A549 (cell line): ENCODE results near the gene RPN1.

Source experiments
- EP300 ChIP-seq, 2 experiments: fragments of >200 bp; sonication (Bioruptor Twin); formaldehyde crosslinking; IDR thresholded peaks; 2 replicates in 1 of 2; 3 replicates in 1 of 2; pipeline ENCODE4 v1.6.1; 2016 to 2017
- HDAC2 ChIP-seq: fragments of 200-600 bp; sonication (generic); IDR thresholded peaks from 2 replicates; pipeline ENCODE4 v1.6.1; 2016
- JUN ChIP-seq, 2 experiments: fragments of >200 bp; sonication (Bioruptor Twin); formaldehyde crosslinking; IDR thresholded peaks; 2 replicates in 1 of 2; 3 replicates in 1 of 2; pipeline ENCODE4 v1.6.1; 2016 to 2017
- MYC ChIP-seq: IDR thresholded peaks from 2 replicates; pipeline ENCODE4 v1.6.1; 2012; ENCODE audit warnings: mild to moderate bottlenecking, inconsistent platforms, low read length, improper control_type of control experiment, borderline replicate concordance
- POLR2A ChIP-seq: IDR thresholded peaks from 2 replicates; pipeline ENCODE4 v1.6.1; 2012; ENCODE audit warnings: mild to moderate bottlenecking, low read length
- POLR2AphosphoS2 ChIP-seq: conservative IDR thresholded peaks from 2 replicates; pipeline ENCODE4 v1.6.1; 2012; ENCODE audit warnings: low read length, improper control_type of control experiment, inconsistent platforms
- RAD21 ChIP-seq, 2 experiments: fragments of >200 bp in 1 of 2; sonication (Bioruptor Twin) in 1 of 2; formaldehyde crosslinking in 1 of 2; IDR thresholded peaks in 1 of 2; conservative IDR thresholded peaks in 1 of 2; 2 replicates in 1 of 2; 3 replicates in 1 of 2; pipeline ENCODE4 v1.6.1; 2012 to 2018; ENCODE audit warnings: inconsistent platforms in 1 of 2
- RNF2 ChIP-seq: fragments of 200-600 bp; sonication (generic); IDR thresholded peaks from 2 replicates; pipeline ENCODE4 v1.6.1; 2016; ENCODE audit warnings: low read depth, mild to moderate bottlenecking, antibody characterized with exemption, moderate library complexity, borderline replicate concordance
- SMC3 ChIP-seq: fragments of >200 bp; sonication (Bioruptor Twin); formaldehyde crosslinking; IDR thresholded peaks from 3 replicates; pipeline ENCODE4 v1.6.1; 2018; ENCODE audit warnings: inconsistent platforms
- SREBF2 ChIP-seq: fragments of 450-650 bp; IDR thresholded peaks from 2 replicates; pipeline ENCODE4 v1.6.1; 2014; ENCODE audit warnings: mild to moderate bottlenecking, moderate library complexity
- ZFP36 ChIP-seq: fragments of 450-650 bp; IDR thresholded peaks from 2 replicates; pipeline ENCODE4 v1.6.1; 2014; ENCODE audit warnings: borderline replicate concordance; ENCODE audit not compliant: partially characterized antibody
- TF ChIP-seq, protein P1 (sequence below): fragments of >200 bp; sonication (Bioruptor Twin); formaldehyde crosslinking; IDR thresholded peaks from 3 replicates; pipeline ENCODE4 v1.5.1; 2016
- TF ChIP-seq, protein P2 (sequence below): IDR thresholded peaks from 2 replicates; pipeline ENCODE4 v1.6.1; 2012

DNA sequence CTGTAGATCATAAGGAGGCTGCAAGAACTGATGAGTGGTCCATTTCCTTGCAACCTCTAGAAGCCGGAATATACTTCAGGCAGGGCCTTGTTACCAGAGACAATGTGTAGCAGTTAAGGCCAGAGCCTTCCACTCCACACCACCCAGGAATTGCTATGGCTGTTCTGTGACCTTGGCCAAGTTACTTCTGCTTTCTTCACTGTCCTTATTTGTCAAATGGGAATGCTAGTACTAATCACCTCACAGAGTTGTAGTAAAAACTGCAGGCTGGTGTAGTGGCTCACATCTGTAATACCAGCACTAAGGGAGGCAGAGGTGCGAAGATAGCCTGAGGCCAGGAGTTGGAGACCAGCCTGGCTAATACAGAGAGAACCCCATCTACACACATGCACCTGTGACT lies 28.7 kb upstream of the RPN1 start:
- TF ChIP-seq, protein P1, sequence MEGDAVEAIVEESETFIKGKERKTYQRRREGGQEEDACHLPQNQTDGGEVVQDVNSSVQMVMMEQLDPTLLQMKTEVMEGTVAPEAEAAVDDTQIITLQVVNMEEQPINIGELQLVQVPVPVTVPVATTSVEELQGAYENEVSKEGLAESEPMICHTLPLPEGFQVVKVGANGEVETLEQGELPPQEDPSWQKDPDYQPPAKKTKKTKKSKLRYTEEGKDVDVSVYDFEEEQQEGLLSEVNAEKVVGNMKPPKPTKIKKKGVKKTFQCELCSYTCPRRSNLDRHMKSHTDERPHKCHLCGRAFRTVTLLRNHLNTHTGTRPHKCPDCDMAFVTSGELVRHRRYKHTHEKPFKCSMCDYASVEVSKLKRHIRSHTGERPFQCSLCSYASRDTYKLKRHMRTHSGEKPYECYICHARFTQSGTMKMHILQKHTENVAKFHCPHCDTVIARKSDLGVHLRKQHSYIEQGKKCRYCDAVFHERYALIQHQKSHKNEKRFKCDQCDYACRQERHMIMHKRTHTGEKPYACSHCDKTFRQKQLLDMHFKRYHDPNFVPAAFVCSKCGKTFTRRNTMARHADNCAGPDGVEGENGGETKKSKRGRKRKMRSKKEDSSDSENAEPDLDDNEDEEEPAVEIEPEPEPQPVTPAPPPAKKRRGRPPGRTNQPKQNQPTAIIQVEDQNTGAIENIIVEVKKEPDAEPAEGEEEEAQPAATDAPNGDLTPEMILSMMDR, result no peak
- TF ChIP-seq RAD21 (conservative IDR thresholded peaks at IDR 0.05 in 1 of 2, IDR thresholded peaks at IDR 0.05 in 1 of 2) (no peak), SMC3 (no peak), EP300 (IDR thresholded peaks at IDR 0.05) (no peak), POLR2A (no peak), ZFP36 (no peak), JUN (IDR thresholded peaks at IDR 0.05) (no peak), POLR2AphosphoS2 (no peak), HDAC2 (no peak), SREBF2 (no peak), RNF2 (no peak), MYC (no peak)
- TF ChIP-seq, protein P2, sequence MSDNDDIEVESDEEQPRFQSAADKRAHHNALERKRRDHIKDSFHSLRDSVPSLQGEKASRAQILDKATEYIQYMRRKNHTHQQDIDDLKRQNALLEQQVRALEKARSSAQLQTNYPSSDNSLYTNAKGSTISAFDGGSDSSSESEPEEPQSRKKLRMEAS, result no peak
